Thymus (tissue), 11 donors: ENCODE measurements around the gene LDLRAP1. TPM values are rescaled to one million over a fixed set of nuclear protein-coding genes. Genes with fewer than 3 reads are reported as not detected.
"Not testable (repeated sequence)": the region's sequence is repeated elsewhere in the genome, so short reads cannot be mapped to it uniquely, and the experiment has no call there.

Source experiments
- DNase-seq, 9 donors: peaks; one replicate each; pipeline ENCODE4 v3.0.0-alpha.2; 2013; ENCODE audit warnings: low spot score in 9 of 9, low read depth in 6 of 9, missing footprints in 1 of 9
- H3K27ac ChIP-seq, 2 donors: one replicate each; pipeline ENCODE4 v1.5.1; 2013; ENCODE audit warnings: control low read depth in 1 of 2, low read depth in 1 of 2, low read length in 1 of 2, mild to moderate bottlenecking in 1 of 2, moderate library complexity in 1 of 2
- H3K27me3 ChIP-seq, 2 donors: one replicate each; pipeline ENCODE4 v1.5.1; 2013; ENCODE audit warnings: low read length in 1 of 2; ENCODE audit not compliant: control insufficient read depth in 2 of 2, insufficient read depth in 1 of 2
- H3K36me3 ChIP-seq, 2 donors: one replicate each; pipeline ENCODE4 v1.5.1; 2013; ENCODE audit warnings: low read length in 1 of 2, mild to moderate bottlenecking in 1 of 2, moderate library complexity in 1 of 2; ENCODE audit not compliant: control insufficient read depth in 2 of 2, insufficient read depth in 2 of 2
- H3K4me1 ChIP-seq, 2 donors: one replicate each; pipeline ENCODE4 v1.5.1; 2013; ENCODE audit warnings: low read length in 2 of 2; ENCODE audit not compliant: control insufficient read depth in 2 of 2, insufficient read depth in 2 of 2
- H3K4me3 ChIP-seq, 2 donors: one replicate each; pipeline ENCODE4 v1.5.1; 2013; ENCODE audit warnings: low read length in 2 of 2, control low read depth in 1 of 2, mild to moderate bottlenecking in 1 of 2
- H3K9me3 ChIP-seq, 2 donors: one replicate each; pipeline ENCODE4 v1.5.1; 2013; ENCODE audit warnings: low read length in 1 of 2, mild to moderate bottlenecking in 1 of 2; ENCODE audit not compliant: control insufficient read depth in 2 of 2, insufficient read depth in 1 of 2
- WGBS: extraction: QIAGEN DNeasy Blood & Tissue Kit; methylation state at CpG from one replicate; pipeline ENCODE4 v1.1.7; 2013; 5-methylcytosine and 5-hydroxymethylcytosine counted together
- polyA plus RNA-seq: library from polyadenylated mRNA; stranded (reverse); fragments of 200-250 nt; gene quantifications from one replicate; pipeline ENCODE4 v1.2.3, GENCODE V29; 2013
- total RNA-seq: library from RNA; stranded (reverse); fragments of 120-200 nt; gene quantifications from one replicate; pipeline ENCODE4 v1.2.4, GENCODE V29; 2013
- donor health status: healthy.

LDLRAP1 gene
- total and polyA plus RNA-seq, 2 donors: 4.3 to 31.6 TPM

- WGBS: 75% methylated on average over 14 of the region's 14 CpGs
- DNase-seq: no peak
- Histone ChIP-seq H3K4me3 (no peak overlapping the region), H3K36me3 (peaks cover 9 to 12% of the 10 kb centered on the region in 2 donors), H3K27ac (peak overlapping the region in 1 of 2 donors; percentile 60), H3K9me3 (peaks cover 0 to 4% of the 10 kb centered on the region in 2 donors), H3K4me1 (peaks cover 2 to 24% of the 10 kb centered on the region in 2 donors), H3K27me3 (no peaks in the 10 kb centered on the region)
Observed at GRCh38 chr1:25505656-25506385, 37.6 kb upstream of the LDLRAP1 start.

GRCh38 chr1:25506566-25507463 is 36.6 kb upstream of the LDLRAP1 start:
- H3K4me1 ChIP-seq: peaks cover 2 to 21% of the 10 kb centered on the region in 2 donors
- not testable (repeated sequence) for H3K9me3 ChIP-seq, H3K27me3 ChIP-seq, H3K4me3 ChIP-seq, H3K36me3 ChIP-seq, DNase-seq, H3K27ac ChIP-seq
- 77% methylated on average over 34 of the region's 37 CpGs for WGBS

- Histone ChIP-seq H3K36me3 (no peaks in the 10 kb centered on the region), H3K27me3 (no peaks in the 10 kb centered on the region), H3K9me3 (peaks cover 1 to 8% of the 10 kb centered on the region in 2 donors), H3K4me1 (no peaks in the 10 kb centered on the region), H3K4me3 (no peak overlapping the region), H3K27ac (no peak overlapping the region)
- WGBS: 85% methylated on average over 4 of the region's 4 CpGs
- DNase-seq: no peak
Observed at GRCh38 chr1:25513666-25514065, 29.7 kb upstream of the LDLRAP1 start.

- Histone ChIP-seq H3K4me3 (no peak overlapping the region), H3K27me3 (no peaks in the 10 kb centered on the region), H3K36me3 (no peaks in the 10 kb centered on the region), H3K27ac (no peak overlapping the region), H3K4me1 (no peaks in the 10 kb centered on the region), H3K9me3 (peaks cover 1 to 8% of the 10 kb centered on the region in 2 donors)
- no peak for DNase-seq
- WGBS: 89% methylated on average over 6 of the region's 6 CpGs
Observed at GRCh38 chr1:25515033-25515432, 28.4 kb upstream of the LDLRAP1 start.

GRCh38 chr1:25516686-25517085 is 26.7 kb upstream of the LDLRAP1 start:
- H3K27ac ChIP-seq: no peak overlapping the region
- WGBS: 75% methylated on average over 3 of the region's 3 CpGs
- no peaks in the 10 kb centered on the region for H3K27me3 ChIP-seq

GRCh38 chr1:25517476-25518394 is 25.7 kb upstream of the LDLRAP1 start:
- no peak for DNase-seq
- Histone ChIP-seq H3K4me1 (peaks cover 0 to 3% of the 10 kb centered on the region in 2 donors), H3K4me3 (no peak overlapping the region), H3K36me3 (no peaks in the 10 kb centered on the region), H3K27me3 (no peaks in the 10 kb centered on the region), H3K27ac (no peak overlapping the region), H3K9me3 (peaks cover under 1 to 6% of the 10 kb centered on the region in 2 donors)
- WGBS: 93% methylated on average over 33 of the region's 33 CpGs

More at GRCh38 chr1:25516686-25517085, 26.7 kb upstream of the LDLRAP1 start:
- Histone ChIP-seq H3K4me1 (peaks cover 0 to 3% of the 10 kb centered on the region in 2 donors), H3K9me3 (peaks cover 1 to 8% of the 10 kb centered on the region in 2 donors), H3K4me3 (no peak overlapping the region), H3K36me3 (no peaks in the 10 kb centered on the region)
- no peak for DNase-seq

GRCh38 chr1:25519624-25520023 is 23.8 kb upstream of the LDLRAP1 start:
- Histone ChIP-seq H3K36me3 (no peaks in the 10 kb centered on the region), H3K27ac (no peak overlapping the region), H3K27me3 (peaks cover 0 to 4% of the 10 kb centered on the region in 2 donors), H3K4me1 (peaks cover 0 to 3% of the 10 kb centered on the region in 2 donors), H3K4me3 (no peak overlapping the region), H3K9me3 (no peaks in the 10 kb centered on the region)
- 83% methylated on average over 5 of the region's 5 CpGs for WGBS
- DNase-seq: no peak

- no peak overlapping the region for H3K27ac ChIP-seq
- peak; percentile 32 to 82 (median 69) for DNase-seq
- WGBS: 41% methylated on average over 4 of the region's 4 CpGs
Observed at GRCh38 chr1:25520446-25521061, 22.9 kb upstream of the LDLRAP1 start.

More at GRCh38 chr1:25520446-25521061, 22.9 kb upstream of the LDLRAP1 start:
- Histone ChIP-seq H3K4me1 (peaks cover 0 to 3% of the 10 kb centered on the region in 2 donors), H3K9me3 (no peaks in the 10 kb centered on the region), H3K27me3 (peaks cover 0 to 4% of the 10 kb centered on the region in 2 donors), H3K36me3 (no peaks in the 10 kb centered on the region), H3K4me3 (no peak overlapping the region)
